Gastrocnemius medialis (tissue), 4 donors: Measurements from ENCODE around the gene WWOX.

Experiments
- POLR2A ChIP-seq, 2 donors: fragments of 450-650 bp; IDR thresholded peaks; one replicate each; pipeline ENCODE4 v1.6.1; 2017; ENCODE audit warnings: antibody characterized with exemption in 2 of 2, mild to moderate bottlenecking in 2 of 2, moderate library complexity in 2 of 2
- TF ChIP-seq, protein P1 (sequence below), 5 experiments: fragments of 450-650 bp in 3 of 5; fragments of 200-600 bp in 2 of 5; sonication (generic) in 2 of 5; IDR thresholded peaks in 4 of 5; conservative IDR thresholded peaks in 1 of 5; 1 replicate in 4 of 5; 2 replicates in 1 of 5; pipeline ENCODE4 v1.5.1; 2016 to 2019; ENCODE audit warnings: antibody characterized with exemption in 5 of 5, mild to moderate bottlenecking in 3 of 5, moderate library complexity in 3 of 5

- TF ChIP-seq, protein P1, sequence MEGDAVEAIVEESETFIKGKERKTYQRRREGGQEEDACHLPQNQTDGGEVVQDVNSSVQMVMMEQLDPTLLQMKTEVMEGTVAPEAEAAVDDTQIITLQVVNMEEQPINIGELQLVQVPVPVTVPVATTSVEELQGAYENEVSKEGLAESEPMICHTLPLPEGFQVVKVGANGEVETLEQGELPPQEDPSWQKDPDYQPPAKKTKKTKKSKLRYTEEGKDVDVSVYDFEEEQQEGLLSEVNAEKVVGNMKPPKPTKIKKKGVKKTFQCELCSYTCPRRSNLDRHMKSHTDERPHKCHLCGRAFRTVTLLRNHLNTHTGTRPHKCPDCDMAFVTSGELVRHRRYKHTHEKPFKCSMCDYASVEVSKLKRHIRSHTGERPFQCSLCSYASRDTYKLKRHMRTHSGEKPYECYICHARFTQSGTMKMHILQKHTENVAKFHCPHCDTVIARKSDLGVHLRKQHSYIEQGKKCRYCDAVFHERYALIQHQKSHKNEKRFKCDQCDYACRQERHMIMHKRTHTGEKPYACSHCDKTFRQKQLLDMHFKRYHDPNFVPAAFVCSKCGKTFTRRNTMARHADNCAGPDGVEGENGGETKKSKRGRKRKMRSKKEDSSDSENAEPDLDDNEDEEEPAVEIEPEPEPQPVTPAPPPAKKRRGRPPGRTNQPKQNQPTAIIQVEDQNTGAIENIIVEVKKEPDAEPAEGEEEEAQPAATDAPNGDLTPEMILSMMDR (IDR thresholded peaks at IDR 0.05 in 4 of 5, conservative IDR thresholded peaks at IDR 0.05 in 1 of 5), result peak in 4 of 5 experiments; percentile 23 to 47 (median 34)
- TF ChIP-seq POLR2A (IDR thresholded peaks at IDR 0.05), result no peak
Observed at GRCh38 chr16:78505544-78506366, 406.3 kb downstream of the WWOX start.
